ENCODE data around the gene TIRAP. TPM values are rescaled to one million over a fixed set of nuclear protein-coding genes. Genes with fewer than 3 reads are reported as not detected.

The TIRAP gene
- total and polyA plus RNA-seq, 9 of the 15 experiments (the other 6 are each of a cell fraction or from before 2014, with no cell fraction given): 0.60 to 8.7 (median 3.7) TPM

DNA sequence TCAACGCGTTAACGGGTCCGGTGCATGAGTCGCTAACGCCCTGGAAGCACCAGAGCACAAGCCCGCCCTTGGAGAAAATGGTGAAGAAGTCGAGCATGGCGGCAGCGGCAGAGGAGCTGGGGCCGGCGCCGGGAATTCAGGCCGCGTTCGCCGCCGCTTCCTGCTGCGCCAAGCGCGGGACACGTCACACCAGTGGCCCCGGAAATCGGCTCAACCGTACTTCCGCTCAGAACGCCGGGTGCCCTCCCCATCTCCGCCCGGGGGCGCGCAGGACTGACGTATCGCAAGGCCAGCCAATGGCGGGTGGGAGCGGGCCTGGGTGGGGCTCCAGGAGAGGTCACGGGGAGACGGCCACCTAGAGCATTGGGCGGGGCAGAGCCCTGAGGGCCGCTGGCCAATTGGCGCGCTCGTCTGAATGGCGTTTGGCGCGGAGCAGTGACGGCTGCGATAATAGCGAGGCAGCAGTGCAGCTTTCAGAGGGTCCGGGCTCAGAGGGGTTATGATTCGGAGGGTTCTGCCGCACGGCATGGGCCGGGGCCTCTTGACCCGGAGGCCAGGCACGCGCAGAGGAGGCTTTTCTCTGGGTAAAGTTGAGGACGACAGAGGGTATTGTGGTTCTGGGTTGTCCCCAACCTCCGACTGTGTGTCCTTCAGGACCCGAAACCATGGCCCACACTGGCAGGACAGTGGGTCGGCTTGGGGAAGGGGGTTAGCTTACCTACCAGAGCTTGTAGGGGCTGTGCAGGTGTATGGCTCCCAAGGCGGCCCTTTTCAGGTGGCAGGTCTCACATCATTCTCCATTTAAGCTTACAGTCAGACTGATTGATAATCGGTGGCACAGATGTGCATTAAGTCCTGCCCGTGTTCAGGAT, 13.9 kb upstream of the TIRAP start, which contains the start of the genes FOXRED1 and SRPRA (continued):
- TF ChIP-seq MIER1 (IDR thresholded peaks at IDR 0.05; ENCODE audit: low read depth) (no peak; the same call in 1 of the 2 replicates), BCL6 (CRISPR knock-in tag; IDR thresholded peaks at IDR 0.05) (no peak), GTF2F1 (IDR thresholded peaks at IDR 0.05; ENCODE audit: low read depth, low read length) (0 out of 2 replicates have a peak, but pooled peaks have one; percentile 31), KDM2B (CRISPR knock-in tag; IDR thresholded peaks at IDR 0.05) (no peak), ZNF583 (CRISPR knock-in tag; IDR thresholded peaks at IDR 0.05) (no peak), EP400 (IDR thresholded peaks at IDR 0.05) (peak; percentile 98), ATF1 (CRISPR knock-in tag; IDR thresholded peaks at IDR 0.05) (peak; percentile 93), ATF1 (tag; IDR thresholded peaks at IDR 0.05) (peak; percentile 99)
- TF ChIP-seq, protein P1, sequence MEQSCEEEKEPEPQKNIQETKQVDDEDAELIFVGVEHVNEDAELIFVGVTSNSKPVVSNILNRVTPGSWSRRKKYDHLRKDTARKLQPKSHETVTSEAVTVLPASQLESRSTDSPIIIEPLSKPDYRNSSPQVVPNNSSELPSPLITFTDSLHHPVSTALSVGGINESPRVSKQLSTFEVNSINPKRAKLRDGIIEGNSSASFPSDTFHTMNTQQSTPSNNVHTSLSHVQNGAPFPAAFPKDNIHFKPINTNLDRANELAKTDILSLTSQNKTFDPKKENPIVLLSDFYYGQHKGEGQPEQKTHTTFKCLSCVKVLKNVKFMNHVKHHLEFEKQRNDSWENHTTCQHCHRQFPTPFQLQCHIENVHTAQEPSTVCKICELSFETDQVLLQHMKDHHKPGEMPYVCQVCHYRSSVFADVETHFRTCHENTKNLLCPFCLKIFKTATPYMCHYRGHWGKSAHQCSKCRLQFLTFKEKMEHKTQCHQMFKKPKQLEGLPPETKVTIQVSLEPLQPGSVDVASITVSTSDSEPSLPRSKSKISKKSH (CRISPR knock-in tag; IDR thresholded peaks at IDR 0.05): no peak
- TF ChIP-seq, protein P2, sequence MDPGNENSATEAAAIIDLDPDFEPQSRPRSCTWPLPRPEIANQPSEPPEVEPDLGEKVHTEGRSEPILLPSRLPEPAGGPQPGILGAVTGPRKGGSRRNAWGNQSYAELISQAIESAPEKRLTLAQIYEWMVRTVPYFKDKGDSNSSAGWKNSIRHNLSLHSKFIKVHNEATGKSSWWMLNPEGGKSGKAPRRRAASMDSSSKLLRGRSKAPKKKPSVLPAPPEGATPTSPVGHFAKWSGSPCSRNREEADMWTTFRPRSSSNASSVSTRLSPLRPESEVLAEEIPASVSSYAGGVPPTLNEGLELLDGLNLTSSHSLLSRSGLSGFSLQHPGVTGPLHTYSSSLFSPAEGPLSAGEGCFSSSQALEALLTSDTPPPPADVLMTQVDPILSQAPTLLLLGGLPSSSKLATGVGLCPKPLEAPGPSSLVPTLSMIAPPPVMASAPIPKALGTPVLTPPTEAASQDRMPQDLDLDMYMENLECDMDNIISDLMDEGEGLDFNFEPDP (CRISPR knock-in tag; IDR thresholded peaks at IDR 0.05): no peak
- TF ChIP-seq, protein P3, sequence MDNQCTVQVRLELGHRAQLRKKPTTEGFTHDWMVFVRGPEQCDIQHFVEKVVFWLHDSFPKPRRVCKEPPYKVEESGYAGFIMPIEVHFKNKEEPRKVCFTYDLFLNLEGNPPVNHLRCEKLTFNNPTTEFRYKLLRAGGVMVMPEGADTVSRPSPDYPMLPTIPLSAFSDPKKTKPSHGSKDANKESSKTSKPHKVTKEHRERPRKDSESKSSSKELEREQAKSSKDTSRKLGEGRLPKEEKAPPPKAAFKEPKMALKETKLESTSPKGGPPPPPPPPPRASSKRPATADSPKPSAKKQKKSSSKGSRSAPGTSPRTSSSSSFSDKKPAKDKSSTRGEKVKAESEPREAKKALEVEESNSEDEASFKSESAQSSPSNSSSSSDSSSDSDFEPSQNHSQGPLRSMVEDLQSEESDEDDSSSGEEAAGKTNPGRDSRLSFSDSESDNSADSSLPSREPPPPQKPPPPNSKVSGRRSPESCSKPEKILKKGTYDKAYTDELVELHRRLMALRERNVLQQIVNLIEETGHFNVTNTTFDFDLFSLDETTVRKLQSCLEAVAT (IDR thresholded peaks at IDR 0.05): peak in 1 of 2 experiments; percentile 84; a peak in 2 of 4 replicates
- TF ChIP-seq, protein P4, sequence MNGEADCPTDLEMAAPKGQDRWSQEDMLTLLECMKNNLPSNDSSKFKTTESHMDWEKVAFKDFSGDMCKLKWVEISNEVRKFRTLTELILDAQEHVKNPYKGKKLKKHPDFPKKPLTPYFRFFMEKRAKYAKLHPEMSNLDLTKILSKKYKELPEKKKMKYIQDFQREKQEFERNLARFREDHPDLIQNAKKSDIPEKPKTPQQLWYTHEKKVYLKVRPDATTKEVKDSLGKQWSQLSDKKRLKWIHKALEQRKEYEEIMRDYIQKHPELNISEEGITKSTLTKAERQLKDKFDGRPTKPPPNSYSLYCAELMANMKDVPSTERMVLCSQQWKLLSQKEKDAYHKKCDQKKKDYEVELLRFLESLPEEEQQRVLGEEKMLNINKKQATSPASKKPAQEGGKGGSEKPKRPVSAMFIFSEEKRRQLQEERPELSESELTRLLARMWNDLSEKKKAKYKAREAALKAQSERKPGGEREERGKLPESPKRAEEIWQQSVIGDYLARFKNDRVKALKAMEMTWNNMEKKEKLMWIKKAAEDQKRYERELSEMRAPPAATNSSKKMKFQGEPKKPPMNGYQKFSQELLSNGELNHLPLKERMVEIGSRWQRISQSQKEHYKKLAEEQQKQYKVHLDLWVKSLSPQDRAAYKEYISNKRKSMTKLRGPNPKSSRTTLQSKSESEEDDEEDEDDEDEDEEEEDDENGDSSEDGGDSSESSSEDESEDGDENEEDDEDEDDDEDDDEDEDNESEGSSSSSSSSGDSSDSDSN (IDR thresholded peaks at IDR 0.05; ENCODE audit: borderline replicate concordance in 1 of 2, low read depth in 2 of 2, low read length in 2 of 2): no peak
- TF ChIP-seq, protein P5, sequence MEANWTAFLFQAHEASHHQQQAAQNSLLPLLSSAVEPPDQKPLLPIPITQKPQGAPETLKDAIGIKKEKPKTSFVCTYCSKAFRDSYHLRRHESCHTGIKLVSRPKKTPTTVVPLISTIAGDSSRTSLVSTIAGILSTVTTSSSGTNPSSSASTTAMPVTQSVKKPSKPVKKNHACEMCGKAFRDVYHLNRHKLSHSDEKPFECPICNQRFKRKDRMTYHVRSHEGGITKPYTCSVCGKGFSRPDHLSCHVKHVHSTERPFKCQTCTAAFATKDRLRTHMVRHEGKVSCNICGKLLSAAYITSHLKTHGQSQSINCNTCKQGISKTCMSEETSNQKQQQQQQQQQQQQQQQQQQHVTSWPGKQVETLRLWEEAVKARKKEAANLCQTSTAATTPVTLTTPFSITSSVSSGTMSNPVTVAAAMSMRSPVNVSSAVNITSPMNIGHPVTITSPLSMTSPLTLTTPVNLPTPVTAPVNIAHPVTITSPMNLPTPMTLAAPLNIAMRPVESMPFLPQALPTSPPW (CRISPR knock-in tag; IDR thresholded peaks at IDR 0.05): peak; percentile 99
- TF ChIP-seq, protein P6, sequence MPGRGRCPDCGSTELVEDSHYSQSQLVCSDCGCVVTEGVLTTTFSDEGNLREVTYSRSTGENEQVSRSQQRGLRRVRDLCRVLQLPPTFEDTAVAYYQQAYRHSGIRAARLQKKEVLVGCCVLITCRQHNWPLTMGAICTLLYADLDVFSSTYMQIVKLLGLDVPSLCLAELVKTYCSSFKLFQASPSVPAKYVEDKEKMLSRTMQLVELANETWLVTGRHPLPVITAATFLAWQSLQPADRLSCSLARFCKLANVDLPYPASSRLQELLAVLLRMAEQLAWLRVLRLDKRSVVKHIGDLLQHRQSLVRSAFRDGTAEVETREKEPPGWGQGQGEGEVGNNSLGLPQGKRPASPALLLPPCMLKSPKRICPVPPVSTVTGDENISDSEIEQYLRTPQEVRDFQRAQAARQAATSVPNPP (IDR thresholded peaks at IDR 0.05; ENCODE audit: borderline replicate concordance, insufficient read depth, insufficient read length): no peak
- TF ChIP-seq, protein P7, sequence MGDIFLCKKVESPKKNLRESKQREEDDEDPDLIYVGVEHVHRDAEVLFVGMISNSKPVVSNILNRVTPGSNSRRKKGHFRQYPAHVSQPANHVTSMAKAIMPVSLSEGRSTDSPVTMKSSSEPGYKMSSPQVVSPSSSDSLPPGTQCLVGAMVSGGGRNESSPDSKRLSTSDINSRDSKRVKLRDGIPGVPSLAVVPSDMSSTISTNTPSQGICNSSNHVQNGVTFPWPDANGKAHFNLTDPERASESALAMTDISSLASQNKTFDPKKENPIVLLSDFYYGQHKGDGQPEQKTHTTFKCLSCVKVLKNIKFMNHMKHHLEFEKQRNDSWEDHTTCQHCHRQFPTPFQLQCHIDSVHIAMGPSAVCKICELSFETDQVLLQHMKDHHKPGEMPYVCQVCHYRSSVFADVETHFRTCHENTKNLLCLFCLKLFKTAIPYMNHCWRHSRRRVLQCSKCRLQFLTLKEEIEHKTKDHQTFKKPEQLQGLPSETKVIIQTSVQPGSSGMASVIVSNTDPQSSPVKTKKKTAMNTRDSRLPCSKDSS (IDR thresholded peaks at IDR 0.05; ENCODE audit: low read depth, partially characterized antibody): no peak

All from K562 (cell line).